HepG2 (cell line): ENCODE results near the gene UPK1B. TPM values are rescaled to one million over a fixed set of nuclear protein-coding genes. Genes with fewer than 3 reads are reported as not detected.
A peak's percentile ranks its signal among the peaks of the same experiment; 100 is the strongest.

Source experiments
- CCDC6 ChIP-seq: sonication (generic); formaldehyde crosslinking; IDR thresholded peaks from 2 replicates; pipeline ENCODE4 v1.8.1; 2022; ENCODE audit warnings: mild to moderate bottlenecking, missing genetic modification reagents, moderate library complexity
- FOXC1 ChIP-seq: sonication (generic); formaldehyde crosslinking; IDR thresholded peaks from 2 replicates; pipeline ENCODE4 v1.8.0; 2022; ENCODE audit warnings: mild to moderate bottlenecking, missing genetic modification reagents, borderline replicate concordance
- KMT2A ChIP-seq: sonication (generic); formaldehyde crosslinking; IDR thresholded peaks from 2 replicates; pipeline ENCODE4 v1.4.0; 2020; ENCODE audit warnings: missing genetic modification reagents
- MIXL1 ChIP-seq: IDR thresholded peaks from 2 replicates; pipeline ENCODE4 v1.6.1; 2016
- MTF2 ChIP-seq: sonication (generic); formaldehyde crosslinking; IDR thresholded peaks from 2 replicates; pipeline ENCODE4 v1.5.0; 2020; ENCODE audit warnings: missing genetic modification reagents, borderline replicate concordance
- MXI1 ChIP-seq: IDR thresholded peaks from 3 replicates; pipeline ENCODE4 v1.6.1; 2012; ENCODE audit warnings: low read depth, low read length, inconsistent platforms, borderline replicate concordance
- NR2F1 ChIP-seq, 2 experiments: fragments of 450-650 bp in 1 of 2; formaldehyde crosslinking in 1 of 2; IDR thresholded peaks; 2 replicates each; pipeline versions ENCODE4 v1.5.0 to v1.6.1; 2016 to 2020; ENCODE audit warnings: mild to moderate bottlenecking in 1 of 2, missing compliant biosample characterization in 1 of 2, missing genetic modification reagents in 1 of 2, moderate library complexity in 1 of 2
- PTBP1 ChIP-seq: fragments of 200-400 bp; formaldehyde crosslinking; IDR thresholded peaks from 2 replicates; pipeline ENCODE4 v1.6.1; 2018; ENCODE audit warnings: low read length, low read depth; ENCODE audit not compliant: poor library complexity, severe bottlenecking
- SOX13 ChIP-seq, 3 experiments: fragments of 450-650 bp in 1 of 3; sonication (generic) in 1 of 3; formaldehyde crosslinking in 1 of 3; IDR thresholded peaks in 2 of 3; conservative IDR thresholded peaks in 1 of 3; 2 replicates each; pipeline versions ENCODE4 v1.5.0 to v1.6.1; 2016 to 2020; ENCODE audit warnings: antibody characterized with exemption in 1 of 3, mild to moderate bottlenecking in 1 of 3, missing compliant biosample characterization in 1 of 3, missing genetic modification reagents in 1 of 3, moderate library complexity in 1 of 3
- TEAD2 ChIP-seq: sonication (generic); formaldehyde crosslinking; IDR thresholded peaks from 2 replicates; pipeline ENCODE4 v1.9.0; 2021; ENCODE audit warnings: missing genetic modification reagents
- TRIM24 ChIP-seq: sonication (generic); formaldehyde crosslinking; IDR thresholded peaks from 2 replicates; pipeline ENCODE4 v1.8.0; 2022; ENCODE audit warnings: mild to moderate bottlenecking, missing genetic modification reagents
- ZBTB20 ChIP-seq: sonication (generic); formaldehyde crosslinking; IDR thresholded peaks from 2 replicates; pipeline ENCODE4 v1.8.1; 2023; ENCODE audit warnings: missing genetic modification reagents, low read depth, mild to moderate bottlenecking, borderline replicate concordance
- ZNF354B ChIP-seq: sonication (generic); formaldehyde crosslinking; IDR thresholded peaks from 2 replicates; pipeline ENCODE4 v1.8.0; 2022; ENCODE audit warnings: mild to moderate bottlenecking, missing genetic modification reagents
- ZNF383 ChIP-seq: sonication (generic); formaldehyde crosslinking; IDR thresholded peaks from 2 replicates; pipeline ENCODE4 v1.4.0; 2020; ENCODE audit warnings: missing genetic modification reagents, mild to moderate bottlenecking, borderline replicate concordance
- ZNF543 ChIP-seq: sonication (generic); formaldehyde crosslinking; IDR thresholded peaks from 2 replicates; pipeline ENCODE4 v1.4.0; 2020; ENCODE audit warnings: mild to moderate bottlenecking, missing genetic modification reagents
- ZNF747 ChIP-seq: sonication (generic); formaldehyde crosslinking; IDR thresholded peaks from 2 replicates; pipeline ENCODE4 v1.8.1; 2023; ENCODE audit warnings: missing genetic modification reagents, mild to moderate bottlenecking, borderline replicate concordance
- ZNF749 ChIP-seq: sonication (generic); formaldehyde crosslinking; IDR thresholded peaks from 2 replicates; pipeline ENCODE4 v1.8.0; 2022; ENCODE audit warnings: mild to moderate bottlenecking, missing genetic modification reagents, moderate library complexity, borderline replicate concordance
- ZNF83 ChIP-seq: sonication (generic); formaldehyde crosslinking; IDR thresholded peaks from 2 replicates; pipeline ENCODE4 v1.4.0; 2020; ENCODE audit warnings: missing genetic modification reagents, mild to moderate bottlenecking, borderline replicate concordance
- ZNF878 ChIP-seq: sonication (generic); formaldehyde crosslinking; IDR thresholded peaks from 2 replicates; pipeline ENCODE4 v1.8.1; 2023; ENCODE audit warnings: mild to moderate bottlenecking, missing genetic modification reagents, moderate library complexity
- polyA plus RNA-seq, 8 experiments: library from polyadenylated mRNA; depleted of rRNA in 3 of 8; stranded (reverse) in 7 of 8; unstranded in 1 of 8; fragments of >200 nt; fragmentation: Illumina TruSeq in 4 of 8; extraction: Trizol in 4 of 8; gene quantifications; 2 replicates each; pipeline versions ENCODE4 v1.2.1 to v1.2.3, GENCODE V29; 2011 to 2016; ENCODE audit warnings: low read depth in 4 of 8, missing spikeins in 1 of 8, mixed read lengths in 1 of 8; ENCODE audit not compliant: insufficient read depth in 1 of 8
- total RNA-seq, 5 experiments: library from RNA; depleted of rRNA; stranded (reverse); fragments of >200 nt; fragmentation: Illumina TruSeq; extraction: Trizol; gene quantifications; 2 replicates each; pipeline ENCODE4 v1.2.3, GENCODE V29; 2016; ENCODE audit warnings: low read depth in 1 of 5
- TF ChIP-seq, protein P1 (sequence below): sonication (generic); formaldehyde crosslinking; IDR thresholded peaks from 2 replicates; pipeline ENCODE4 v1.4.0; 2020; ENCODE audit warnings: mild to moderate bottlenecking, missing genetic modification reagents
- TF ChIP-seq, protein P2 (sequence below): sonication (generic); formaldehyde crosslinking; IDR thresholded peaks from 2 replicates; pipeline ENCODE4 v1.5.0; 2020; ENCODE audit warnings: mild to moderate bottlenecking, missing genetic modification reagents, borderline replicate concordance
- TF ChIP-seq, protein P3 (sequence below): sonication (generic); formaldehyde crosslinking; IDR thresholded peaks from 2 replicates; pipeline ENCODE4 v1.8.0; 2023; ENCODE audit warnings: mild to moderate bottlenecking, missing genetic modification reagents
- TF ChIP-seq, protein P4 (sequence below): sonication (generic); formaldehyde crosslinking; IDR thresholded peaks from 2 replicates; pipeline ENCODE4 v1.4.0; 2020; ENCODE audit warnings: mild to moderate bottlenecking, missing genetic modification reagents

Gene UPK1B
- total and polyA plus RNA-seq, 2 of the 13 experiments (the other 11 are each of a cell fraction or from before 2014, with no cell fraction given) = not detected

DNA sequence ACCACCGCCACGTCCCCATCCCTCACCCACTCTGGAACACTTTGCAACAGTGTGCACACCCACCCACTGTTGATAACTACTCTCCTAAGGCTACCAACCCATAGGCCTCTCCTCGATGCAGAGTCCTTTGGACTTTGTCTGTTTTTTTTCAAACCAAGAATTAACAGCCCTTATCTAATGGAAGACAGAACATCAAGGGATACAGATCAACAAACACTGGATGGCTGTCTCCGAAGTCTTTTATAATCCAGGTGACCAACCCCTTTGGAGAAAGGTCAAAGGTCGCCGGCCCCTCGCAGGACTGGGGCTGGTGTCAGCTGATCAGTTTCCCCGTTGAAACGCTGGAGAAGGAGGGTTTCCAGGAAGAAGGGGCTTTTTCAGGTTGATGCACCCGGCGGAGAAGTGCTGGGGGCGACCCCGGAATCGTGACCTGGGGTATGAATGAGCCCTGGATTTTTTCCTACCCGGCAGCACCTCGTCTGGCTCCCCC is 66.7 kb downstream of the UPK1B start (continued):
- TF ChIP-seq, protein P1, sequence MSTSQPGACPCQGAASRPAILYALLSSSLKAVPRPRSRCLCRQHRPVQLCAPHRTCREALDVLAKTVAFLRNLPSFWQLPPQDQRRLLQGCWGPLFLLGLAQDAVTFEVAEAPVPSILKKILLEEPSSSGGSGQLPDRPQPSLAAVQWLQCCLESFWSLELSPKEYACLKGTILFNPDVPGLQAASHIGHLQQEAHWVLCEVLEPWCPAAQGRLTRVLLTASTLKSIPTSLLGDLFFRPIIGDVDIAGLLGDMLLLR (CRISPR knock-in tag) = no peak
- TF ChIP-seq CCDC6 (CRISPR knock-in tag) (peak; percentile 13; the same call in 1 of the 2 replicates), ZBTB20 (CRISPR knock-in tag) (no peak), FOXC1 (no peak), PTBP1 (no peak), ZNF543 (CRISPR knock-in tag) (0 out of 2 replicates have a peak, but pooled peaks have one; percentile 16), KMT2A (no peak), ZNF83 (CRISPR knock-in tag) (no peak), ZNF747 (CRISPR knock-in tag) (no peak; the same call in 1 of the 2 replicates), TRIM24 (CRISPR knock-in tag) (no peak), MTF2 (CRISPR knock-in tag) (no peak; the same call in 1 of the 2 replicates), ZNF878 (0 out of 2 replicates have a peak, but pooled peaks have one; percentile 27), TEAD2 (CRISPR knock-in tag) (no peak), MIXL1 (CRISPR knock-in tag) (no peak), MXI1 (0 out of 3 replicates have a peak, but pooled peaks have one; percentile 1), ZNF749 (CRISPR knock-in tag) (no peak), NR2F1 (CRISPR knock-in tag; IDR thresholded peaks at IDR 0.05) (peak; percentile 44 to 80; a peak in 3 of 4 replicates), SOX13 (IDR thresholded peaks at IDR 0.05) (no peak), SOX13 (CRISPR knock-in tag; conservative IDR thresholded peaks at IDR 0.05 in 1 of 2, IDR thresholded peaks at IDR 0.05 in 1 of 2) (no peak), ZNF383 (0 out of 2 replicates have a peak, but pooled peaks have one; percentile 23), ZNF354B (no peak)
- TF ChIP-seq, protein P2, sequence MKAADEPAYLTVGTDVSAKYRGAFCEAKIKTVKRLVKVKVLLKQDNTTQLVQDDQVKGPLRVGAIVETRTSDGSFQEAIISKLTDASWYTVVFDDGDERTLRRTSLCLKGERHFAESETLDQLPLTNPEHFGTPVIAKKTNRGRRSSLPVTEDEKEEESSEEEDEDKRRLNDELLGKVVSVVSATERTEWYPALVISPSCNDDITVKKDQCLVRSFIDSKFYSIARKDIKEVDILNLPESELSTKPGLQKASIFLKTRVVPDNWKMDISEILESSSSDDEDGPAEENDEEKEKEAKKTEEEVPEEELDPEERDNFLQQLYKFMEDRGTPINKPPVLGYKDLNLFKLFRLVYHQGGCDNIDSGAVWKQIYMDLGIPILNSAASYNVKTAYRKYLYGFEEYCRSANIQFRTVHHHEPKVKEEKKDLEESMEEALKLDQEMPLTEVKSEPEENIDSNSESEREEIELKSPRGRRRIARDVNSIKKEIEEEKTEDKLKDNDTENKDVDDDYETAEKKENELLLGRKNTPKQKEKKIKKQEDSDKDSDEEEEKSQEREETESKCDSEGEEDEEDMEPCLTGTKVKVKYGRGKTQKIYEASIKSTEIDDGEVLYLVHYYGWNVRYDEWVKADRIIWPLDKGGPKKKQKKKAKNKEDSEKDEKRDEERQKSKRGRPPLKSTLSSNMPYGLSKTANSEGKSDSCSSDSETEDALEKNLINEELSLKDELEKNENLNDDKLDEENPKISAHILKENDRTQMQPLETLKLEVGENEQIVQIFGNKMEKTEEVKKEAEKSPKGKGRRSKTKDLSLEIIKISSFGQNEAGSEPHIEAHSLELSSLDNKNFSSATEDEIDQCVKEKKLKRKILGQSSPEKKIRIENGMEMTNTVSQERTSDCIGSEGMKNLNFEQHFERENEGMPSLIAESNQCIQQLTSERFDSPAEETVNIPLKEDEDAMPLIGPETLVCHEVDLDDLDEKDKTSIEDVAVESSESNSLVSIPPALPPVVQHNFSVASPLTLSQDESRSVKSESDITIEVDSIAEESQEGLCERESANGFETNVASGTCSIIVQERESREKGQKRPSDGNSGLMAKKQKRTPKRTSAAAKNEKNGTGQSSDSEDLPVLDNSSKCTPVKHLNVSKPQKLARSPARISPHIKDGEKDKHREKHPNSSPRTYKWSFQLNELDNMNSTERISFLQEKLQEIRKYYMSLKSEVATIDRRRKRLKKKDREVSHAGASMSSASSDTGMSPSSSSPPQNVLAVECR = no peak
- TF ChIP-seq, protein P3, sequence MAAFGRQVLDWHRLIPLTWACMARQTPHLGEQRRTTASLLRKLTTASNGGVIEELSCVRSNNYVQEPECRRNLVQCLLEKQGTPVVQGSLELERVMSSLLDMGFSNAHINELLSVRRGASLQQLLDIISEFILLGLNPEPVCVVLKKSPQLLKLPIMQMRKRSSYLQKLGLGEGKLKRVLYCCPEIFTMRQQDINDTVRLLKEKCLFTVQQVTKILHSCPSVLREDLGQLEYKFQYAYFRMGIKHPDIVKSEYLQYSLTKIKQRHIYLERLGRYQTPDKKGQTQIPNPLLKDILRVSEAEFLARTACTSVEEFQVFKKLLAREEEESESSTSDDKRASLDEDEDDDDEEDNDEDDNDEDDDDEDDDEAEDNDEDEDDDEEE = no peak
- TF ChIP-seq, protein P4, sequence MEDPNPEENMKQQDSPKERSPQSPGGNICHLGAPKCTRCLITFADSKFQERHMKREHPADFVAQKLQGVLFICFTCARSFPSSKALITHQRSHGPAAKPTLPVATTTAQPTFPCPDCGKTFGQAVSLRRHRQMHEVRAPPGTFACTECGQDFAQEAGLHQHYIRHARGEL (CRISPR knock-in tag) = no peak
